IPS-18a (cell line): ENCODE results near the gene PATJ.

Experiments
- H3K27ac ChIP-seq: one replicate; pipeline ENCODE4 v1.5.1; 2013; ENCODE audit warnings: low read length
- H3K27me3 ChIP-seq: one replicate; pipeline ENCODE4 v1.6.1; 2013; ENCODE audit warnings: mild to moderate bottlenecking, low read length; ENCODE audit not compliant: control insufficient read depth, insufficient read depth
- H3K36me3 ChIP-seq: one replicate; pipeline ENCODE4 v1.6.1; 2013; ENCODE audit warnings: low read depth, low read length; ENCODE audit not compliant: control insufficient read depth
- H3K4me1 ChIP-seq: one replicate; pipeline ENCODE4 v1.6.1; 2013; ENCODE audit warnings: low read depth, low read length; ENCODE audit not compliant: control insufficient read depth
- H3K4me3 ChIP-seq: one replicate; pipeline ENCODE4 v1.5.1; 2013; ENCODE audit warnings: low read length
- H3K9ac ChIP-seq: one replicate; pipeline ENCODE4 v1.6.1; 2013; ENCODE audit warnings: mild to moderate bottlenecking, low read length, moderate library complexity
- H3K9me3 ChIP-seq: one replicate; pipeline ENCODE4 v1.6.1; 2013; ENCODE audit warnings: low read depth, low read length; ENCODE audit not compliant: control insufficient read depth

The PATJ gene

GRCh38 chr1:62068416-62068843 is 326.1 kb downstream of the PATJ start:
- no peak overlapping the region for H3K4me3 ChIP-seq
- H3K27me3 ChIP-seq, result no peaks in the 10 kb centered on the region
- H3K9ac ChIP-seq, result no peak overlapping the region
- no peaks in the 10 kb centered on the region for H3K36me3 ChIP-seq
- peaks cover 4% of the 10 kb centered on the region for H3K9me3 ChIP-seq
- H3K4me1 ChIP-seq, result peaks cover 3% of the 10 kb centered on the region
- no peak overlapping the region for H3K27ac ChIP-seq

- Histone ChIP-seq H3K27ac (no peak overlapping the region), H3K27me3 (no peaks in the 10 kb centered on the region), H3K9me3 (peaks cover 4% of the 10 kb centered on the region), H3K36me3 (no peaks in the 10 kb centered on the region), H3K4me3 (no peak overlapping the region), H3K9ac (no peak overlapping the region), H3K4me1 (peaks cover 3% of the 10 kb centered on the region)
Observed at GRCh38 chr1:62068978-62069377, 326.7 kb downstream of the PATJ start.

GRCh38 chr1:62070384-62071011 is 328.2 kb downstream of the PATJ start:
- Histone ChIP-seq H3K9ac (no peak overlapping the region), H3K4me3 (no peak overlapping the region), H3K9me3 (peaks cover 4% of the 10 kb centered on the region), H3K36me3 (no peaks in the 10 kb centered on the region), H3K27ac (no peak overlapping the region), H3K4me1 (no peaks in the 10 kb centered on the region), H3K27me3 (no peaks in the 10 kb centered on the region)

- H3K9me3 ChIP-seq, result peaks cover under 1% of the 10 kb centered on the region
- no peaks in the 10 kb centered on the region for H3K4me1 ChIP-seq
- H3K27me3 ChIP-seq, result no peaks in the 10 kb centered on the region
- no peaks in the 10 kb centered on the region for H3K36me3 ChIP-seq
- no peak overlapping the region for H3K4me3 ChIP-seq
- H3K9ac ChIP-seq, result no peak overlapping the region
- H3K27ac ChIP-seq, result no peak overlapping the region
Observed at GRCh38 chr1:62071695-62072094, 329.4 kb downstream of the PATJ start.

GRCh38 chr1:62076286-62076685 is 334.0 kb downstream of the PATJ start:
- H3K4me3 ChIP-seq, result no peak overlapping the region
- H3K27ac ChIP-seq, result no peak overlapping the region
- H3K9ac ChIP-seq, result no peak overlapping the region
- no peaks in the 10 kb centered on the region for H3K27me3 ChIP-seq
- no peaks in the 10 kb centered on the region for H3K4me1 ChIP-seq
- H3K36me3 ChIP-seq, result peaks cover 2% of the 10 kb centered on the region
- H3K9me3 ChIP-seq, result no peaks in the 10 kb centered on the region

- Histone ChIP-seq H3K9me3 (no peaks in the 10 kb centered on the region), H3K27me3 (no peaks in the 10 kb centered on the region), H3K4me1 (no peaks in the 10 kb centered on the region), H3K36me3 (peaks cover 2% of the 10 kb centered on the region), H3K4me3 (no peak overlapping the region), H3K9ac (no peak overlapping the region), H3K27ac (no peak overlapping the region)
Observed at GRCh38 chr1:62077821-62078220, 335.5 kb downstream of the PATJ start.

GRCh38 chr1:62082456-62083363 is 340.4 kb downstream of the PATJ start:
- H3K36me3 ChIP-seq, result peaks cover 5% of the 10 kb centered on the region
- no peak overlapping the region for H3K27ac ChIP-seq
- H3K27me3 ChIP-seq, result no peaks in the 10 kb centered on the region
- H3K9me3 ChIP-seq, result no peaks in the 10 kb centered on the region
- no peak overlapping the region for H3K9ac ChIP-seq
- H3K4me1 ChIP-seq, result no peaks in the 10 kb centered on the region
- no peak overlapping the region for H3K4me3 ChIP-seq

- no peak overlapping the region for H3K27ac ChIP-seq
- no peaks in the 10 kb centered on the region for H3K4me1 ChIP-seq
- no peak overlapping the region for H3K4me3 ChIP-seq
- peaks cover 2% of the 10 kb centered on the region for H3K36me3 ChIP-seq
- H3K9me3 ChIP-seq, result no peaks in the 10 kb centered on the region
- no peak overlapping the region for H3K9ac ChIP-seq
- no peaks in the 10 kb centered on the region for H3K27me3 ChIP-seq
Observed at GRCh38 chr1:62084310-62084890, 342.1 kb downstream of the PATJ start.

- no peak overlapping the region for H3K27ac ChIP-seq
Observed at GRCh38 chr1:62088439-62088838, 346.2 kb downstream of the PATJ start.

GRCh38 chr1:62089570-62089969 is 347.3 kb downstream of the PATJ start:
- Histone ChIP-seq H3K9ac (no peak overlapping the region), H3K27ac (no peak overlapping the region), H3K4me1 (no peaks in the 10 kb centered on the region), H3K27me3 (no peaks in the 10 kb centered on the region), H3K36me3 (peaks cover 2% of the 10 kb centered on the region), H3K4me3 (no peak overlapping the region), H3K9me3 (no peaks in the 10 kb centered on the region)

More at GRCh38 chr1:62088439-62088838, 346.2 kb downstream of the PATJ start:
- Histone ChIP-seq H3K4me1 (no peaks in the 10 kb centered on the region), H3K36me3 (peaks cover 2% of the 10 kb centered on the region), H3K27me3 (no peaks in the 10 kb centered on the region), H3K9me3 (no peaks in the 10 kb centered on the region), H3K4me3 (no peak overlapping the region), H3K9ac (no peak overlapping the region)

GRCh38 chr1:62090016-62090415 is 347.7 kb downstream of the PATJ start:
- H3K27ac ChIP-seq, result no peak overlapping the region
- H3K27me3 ChIP-seq, result no peaks in the 10 kb centered on the region
- H3K9me3 ChIP-seq, result no peaks in the 10 kb centered on the region
- no peak overlapping the region for H3K9ac ChIP-seq
- peaks cover 2% of the 10 kb centered on the region for H3K36me3 ChIP-seq
- no peak overlapping the region for H3K4me3 ChIP-seq
- H3K4me1 ChIP-seq, result no peaks in the 10 kb centered on the region
